Measurements from ENCODE around the gene NFIA.

NFIA gene

GRCh38 chr1:61326713-61327112 lies 244.4 kb downstream of the NFIA start:
- in situ Hi-C loops (cut with HindIII; ENCODE audit: low pct_ligation_motif_present, low sequenced_read_pairs): no loop called here
- H3K36me3 ChIP-seq (replicated peaks): no peaks in the 10 kb centered on the region
- DNase-seq: no peak
- no peak overlapping the region for H3K4me3 ChIP-seq (ENCODE audit: low read depth, low read length)
- TF ChIP-seq CTCF (IDR thresholded peaks at IDR 0.05; ENCODE audit: low read depth, low read length, missing control alignments): no peak
- H3K27me3 ChIP-seq (replicated peaks): no peaks in the 10 kb centered on the region
- no peak overlapping the region for H3K27ac ChIP-seq

GRCh38 chr1:61327436-61327835 lies 245.1 kb downstream of the NFIA start:
- DNase-seq: no peak
- Histone ChIP-seq H3K36me3 (replicated peaks) (no peaks in the 10 kb centered on the region), H3K4me3 (ENCODE audit: low read depth, low read length) (no peak overlapping the region), H3K27me3 (replicated peaks) (no peaks in the 10 kb centered on the region), H3K27ac (no peak overlapping the region)
- in situ Hi-C loops (cut with HindIII; ENCODE audit: low pct_ligation_motif_present, low sequenced_read_pairs): no loop called here
- TF ChIP-seq CTCF (IDR thresholded peaks at IDR 0.05; ENCODE audit: low read depth, low read length, missing control alignments): no peak

GRCh38 chr1:61329556-61329955 lies 247.2 kb downstream of the NFIA start:
- no peak overlapping the region for H3K4me3 ChIP-seq (ENCODE audit: low read depth, low read length)

GRCh38 chr1:61330018-61330417 lies 247.7 kb downstream of the NFIA start:
- no peak for TF ChIP-seq CTCF (IDR thresholded peaks at IDR 0.05; ENCODE audit: low read depth, low read length, missing control alignments)
- no peaks in the 10 kb centered on the region for H3K27me3 ChIP-seq (replicated peaks)
- H3K27ac ChIP-seq: no peak overlapping the region
- H3K4me3 ChIP-seq (ENCODE audit: low read depth, low read length): no peak overlapping the region
- DNase-seq: no peak
- no peaks in the 10 kb centered on the region for H3K36me3 ChIP-seq (replicated peaks)
- in situ Hi-C loops (cut with HindIII; ENCODE audit: low pct_ligation_motif_present, low sequenced_read_pairs): no loop called here

More at GRCh38 chr1:61329556-61329955, 247.2 kb downstream of the NFIA start:
- no peak overlapping the region for H3K27ac ChIP-seq
- in situ Hi-C loops (cut with HindIII; ENCODE audit: low pct_ligation_motif_present, low sequenced_read_pairs): no loop called here
- no peak for DNase-seq
- TF ChIP-seq CTCF (IDR thresholded peaks at IDR 0.05; ENCODE audit: low read depth, low read length, missing control alignments): no peak
- H3K36me3 ChIP-seq (replicated peaks): no peaks in the 10 kb centered on the region
- H3K27me3 ChIP-seq (replicated peaks): no peaks in the 10 kb centered on the region

GRCh38 chr1:61330571-61330970 lies 248.2 kb downstream of the NFIA start:
- no peak for DNase-seq
- TF ChIP-seq CTCF (IDR thresholded peaks at IDR 0.05; ENCODE audit: low read depth, low read length, missing control alignments): no peak
- no peak overlapping the region for H3K27ac ChIP-seq
- no peak overlapping the region for H3K4me3 ChIP-seq (ENCODE audit: low read depth, low read length)
- in situ Hi-C loops (cut with HindIII; ENCODE audit: low pct_ligation_motif_present, low sequenced_read_pairs): no loop called here
- H3K27me3 ChIP-seq (replicated peaks): no peaks in the 10 kb centered on the region
- H3K36me3 ChIP-seq (replicated peaks): no peaks in the 10 kb centered on the region

- no peak for DNase-seq
- Histone ChIP-seq H3K4me3 (ENCODE audit: low read depth, low read length) (no peak overlapping the region), H3K27ac (no peak overlapping the region), H3K36me3 (replicated peaks) (no peaks in the 10 kb centered on the region), H3K27me3 (replicated peaks) (no peaks in the 10 kb centered on the region)
- no peak for TF ChIP-seq CTCF (IDR thresholded peaks at IDR 0.05; ENCODE audit: low read depth, low read length, missing control alignments)
- in situ Hi-C loops (cut with HindIII; ENCODE audit: low pct_ligation_motif_present, low sequenced_read_pairs): no loop called here
Observed at GRCh38 chr1:61332196-61332753, 249.9 kb downstream of the NFIA start.
